Esophagus squamous epithelium (tissue), 5 donors: ENCODE data around the gene BGLAP. TPM values are rescaled to one million over a fixed set of nuclear protein-coding genes. Genes with fewer than 3 reads are reported as not detected.

Experiments used
- DNase-seq: peaks from one replicate; lab custom pipeline; 2025; lab: John Stamatoyannopoulos, UW
- H3K27ac ChIP-seq, 4 donors: fragments of 200-600 bp; sonication (generic); one replicate each; pipeline ENCODE4 v1.5.1; 2016 to 2019; ENCODE audit warnings: mild to moderate bottlenecking in 1 of 4
- H3K27me3 ChIP-seq, 4 donors: fragments of 200-600 bp; sonication (generic); 1 replicate in 3 of 4; 2 replicates in 1 of 4; pipeline versions ENCODE4 v1.5.1 to v1.6.0; 2017 to 2021; ENCODE audit warnings: antibody characterized with exemption in 1 of 4
- H3K36me3 ChIP-seq, 3 donors: fragments of 200-600 bp; sonication (generic); one replicate each; pipeline ENCODE4 v1.5.1; 2016 to 2019
- H3K4me1 ChIP-seq, 3 donors: fragments of 200-600 bp; sonication (generic); one replicate each; pipeline ENCODE4 v1.5.1; 2017 to 2019
- H3K4me3 ChIP-seq, 4 donors: fragments of 200-600 bp; sonication (generic); 1 replicate in 3 of 4; 2 replicates in 1 of 4; pipeline ENCODE4 v1.5.1; 2016 to 2019; ENCODE audit warnings: mild to moderate bottlenecking in 2 of 4, moderate library complexity in 1 of 4
- H3K9me3 ChIP-seq, 3 donors: fragments of 200-600 bp; sonication (generic); one replicate each; pipeline ENCODE4 v1.5.1; 2016 to 2019
- CTCF ChIP-seq, 6 experiments: fragments of 450-650 bp in 4 of 6; fragments of 200-600 bp in 2 of 6; sonication (generic) in 2 of 6; IDR thresholded peaks; one replicate each; pipeline ENCODE4 v1.5.1; 2016 to 2019; ENCODE audit warnings: antibody characterized with exemption in 6 of 6, mild to moderate bottlenecking in 4 of 6, moderate library complexity in 4 of 6
- POLR2A ChIP-seq, 4 donors: fragments of 450-650 bp; IDR thresholded peaks; one replicate each; pipeline ENCODE4 v1.6.1; 2017; ENCODE audit warnings: antibody characterized with exemption in 4 of 4, mild to moderate bottlenecking in 4 of 4, moderate library complexity in 3 of 4
- WGBS, 2 donors: methylation state at CpG; one replicate each; pipeline ENCODE4 v1.1.5; 2018; 5-methylcytosine and 5-hydroxymethylcytosine counted together
- intact Hi-C: fragments of 100-400 bp; cut with DNase I; formaldehyde crosslinking; loops from one replicate; pipeline ENCODE4 v1.15.0; 2022
- total RNA-seq, 4 donors: library from RNA; depleted of rRNA; stranded (reverse); fragments of >200 nt; gene quantifications; one replicate each; pipeline ENCODE4 v1.1.0, GENCODE V29; 2016
- donor health status: DM: yes; HTN: yes; CAD: no.

The BGLAP gene
- total RNA-seq, 4 donors from 2014 or later = 0.38 to 1.7 (median 0.40) TPM; not detected in 1

DNA sequence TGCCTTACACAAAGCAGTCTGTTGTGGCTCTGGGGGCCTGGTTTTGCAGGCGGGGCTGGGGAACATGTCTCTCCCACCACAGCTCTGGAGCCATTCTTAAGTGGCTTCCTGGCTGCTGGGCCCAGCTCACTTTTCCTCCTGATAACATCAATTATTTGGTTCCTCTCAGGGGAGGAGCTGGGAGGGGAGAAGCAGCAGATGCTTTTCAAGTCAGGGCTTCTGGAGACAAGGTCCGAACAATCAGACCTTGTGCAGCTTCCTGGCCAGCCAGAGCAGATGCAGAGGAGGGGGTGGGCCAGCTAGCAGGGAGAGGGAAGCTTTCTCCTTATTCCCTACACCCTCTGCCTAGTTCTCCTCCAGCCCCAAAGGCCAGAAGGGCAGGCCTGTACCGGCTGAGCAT lies 9.5 kb downstream of the BGLAP start:
- Histone ChIP-seq H3K9me3 (no peaks in the 10 kb centered on the region), H3K4me1 (peaks cover 13 to 34% (median 17%) of the 10 kb centered on the region in 3 donors), H3K27me3 (peaks cover 0 to under 1% (median 0%) of the 10 kb centered on the region in 4 donors), H3K36me3 (peaks cover 42 to 78% (median 59%) of the 10 kb centered on the region in 3 donors), H3K27ac (no peak overlapping the region), H3K4me3 (no peak overlapping the region)
- WGBS, 2 donors = 0 to 27% methylated on average over 2 to 3 of the region's 3 CpGs
- intact Hi-C loops = loop anchor here (10.0 kb wide), 1 partner anchor 63 kb away; no protein-coding TSS in a partner anchor
- TF ChIP-seq CTCF (IDR thresholded peaks at IDR 0.05) = no peak
- TF ChIP-seq POLR2A (IDR thresholded peaks at IDR 0.05) = no peak
- DNase-seq = no peak

DNA sequence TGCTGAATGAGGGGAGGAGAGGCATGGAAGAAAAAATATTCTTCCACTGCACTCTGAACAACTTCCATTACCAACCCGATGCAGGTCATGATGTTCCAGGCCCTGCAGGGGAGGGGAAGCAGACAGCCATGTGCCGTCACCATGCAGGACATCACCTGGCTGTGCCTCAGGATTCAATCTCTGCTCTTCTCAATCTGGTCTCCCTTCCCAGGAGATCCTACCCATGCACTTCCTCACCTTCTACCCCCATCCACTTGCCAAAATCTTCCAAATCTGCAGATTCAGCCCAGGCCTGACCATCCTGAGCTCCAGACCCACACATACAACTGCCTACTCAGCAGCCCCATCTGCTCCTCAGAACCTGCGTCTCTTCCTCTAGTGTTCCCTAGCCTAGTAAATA lies 11.7 kb downstream of the BGLAP start:
- H3K27ac ChIP-seq = no peak overlapping the region
- no peaks in the 10 kb centered on the region for H3K27me3 ChIP-seq
- peaks cover 0 to 17% (median 0%) of the 10 kb centered on the region in 3 donors for H3K4me1 ChIP-seq
- WGBS, 2 donors = 93 to 95% methylated on average over 3 of the region's 3 CpGs
- TF ChIP-seq CTCF (IDR thresholded peaks at IDR 0.05) (no peak), POLR2A (IDR thresholded peaks at IDR 0.05) (no peak)
- intact Hi-C loops = loop anchor here (10.0 kb wide), 1 partner anchor 61 kb away; no protein-coding TSS in a partner anchor
- DNase-seq = no peak
- no peaks in the 10 kb centered on the region for H3K9me3 ChIP-seq
- H3K4me3 ChIP-seq = no peak overlapping the region
- H3K36me3 ChIP-seq = peaks cover 52 to 99% (median 78%) of the 10 kb centered on the region in 3 donors

GRCh38 chr1:156257711-156258110 lies 15.7 kb downstream of the BGLAP start:
- no peaks in the 10 kb centered on the region for H3K27me3 ChIP-seq
- WGBS, 2 donors = 43 to 63% methylated on average over 2 of the region's 2 CpGs
- no peak for DNase-seq
- no peak overlapping the region for H3K4me3 ChIP-seq
- H3K9me3 ChIP-seq = no peaks in the 10 kb centered on the region
- TF ChIP-seq CTCF (IDR thresholded peaks at IDR 0.05) (no peak), POLR2A (IDR thresholded peaks at IDR 0.05) (no peak)
- H3K4me1 ChIP-seq = peaks cover 0 to 20% (median 2%) of the 10 kb centered on the region in 3 donors
- peaks cover 55 to 100% (median 83%) of the 10 kb centered on the region in 3 donors for H3K36me3 ChIP-seq
- intact Hi-C loops = loop anchor here (10.0 kb wide), 1 partner anchor 57 kb away; no protein-coding TSS in a partner anchor
- no peak overlapping the region for H3K27ac ChIP-seq

GRCh38 chr1:156258859-156259258 lies 16.9 kb downstream of the BGLAP start:
- DNase-seq = no peak
- peaks cover 50 to 100% (median 79%) of the 10 kb centered on the region in 3 donors for H3K36me3 ChIP-seq
- no peaks in the 10 kb centered on the region for H3K27me3 ChIP-seq
- H3K27ac ChIP-seq = no peak overlapping the region
- no peak for TF ChIP-seq POLR2A (IDR thresholded peaks at IDR 0.05)
- TF ChIP-seq CTCF (IDR thresholded peaks at IDR 0.05) = no peak
- no peaks in the 10 kb centered on the region for H3K9me3 ChIP-seq
- H3K4me1 ChIP-seq = peaks cover 4 to 30% (median 10%) of the 10 kb centered on the region in 3 donors
- no peak overlapping the region for H3K4me3 ChIP-seq
- WGBS, 2 donors = 52 to 60% methylated on average over 1 to 8 of the region's 8 CpGs
- intact Hi-C loops = loop anchor here (10.0 kb wide), 1 partner anchor 56 kb away; no protein-coding TSS in a partner anchor

GRCh38 chr1:156259805-156260204 lies 17.8 kb downstream of the BGLAP start:
- 73 to 83% methylated on average over 2 to 3 of the region's 3 CpGs for WGBS, 2 donors
- no peak overlapping the region for H3K27ac ChIP-seq
- DNase-seq = no peak
- peaks cover 46 to 100% (median 81%) of the 10 kb centered on the region in 3 donors for H3K36me3 ChIP-seq
- H3K4me1 ChIP-seq = peaks cover 4 to 30% (median 10%) of the 10 kb centered on the region in 3 donors
- H3K4me3 ChIP-seq = no peak overlapping the region
- H3K27me3 ChIP-seq = no peaks in the 10 kb centered on the region
- intact Hi-C loops = loop anchor here (10.0 kb wide), 1 partner anchor 55 kb away; no protein-coding TSS in a partner anchor
- TF ChIP-seq POLR2A (IDR thresholded peaks at IDR 0.05) (no peak), CTCF (IDR thresholded peaks at IDR 0.05) (no peak)
- no peaks in the 10 kb centered on the region for H3K9me3 ChIP-seq
